Measurements from ENCODE around the gene FILIP1L.

- TF ChIP-seq PPARA (CRISPR knock-in tag; IDR thresholded peaks at IDR 0.05; ENCODE audit: borderline replicate concordance) (no peak), PATZ1 (CRISPR knock-in tag; IDR thresholded peaks at IDR 0.05; ENCODE audit: borderline replicate concordance) (no peak), TOX (CRISPR knock-in tag; IDR thresholded peaks at IDR 0.05; ENCODE audit: borderline replicate concordance) (no peak), BACH2 (CRISPR knock-in tag; IDR thresholded peaks at IDR 0.05; ENCODE audit: borderline replicate concordance) (no peak), ZFP30 (CRISPR knock-in tag; IDR thresholded peaks at IDR 0.05) (no peak), ZFP3 (CRISPR knock-in tag; IDR thresholded peaks at IDR 0.05) (no peak), ZNF8 (CRISPR knock-in tag; IDR thresholded peaks at IDR 0.05) (no peak), TCF4 (CRISPR knock-in tag; IDR thresholded peaks at IDR 0.05; ENCODE audit: borderline replicate concordance) (no peak), GLIS3 (CRISPR knock-in tag; IDR thresholded peaks at IDR 0.05) (no peak)
- TF ChIP-seq, protein P1, sequence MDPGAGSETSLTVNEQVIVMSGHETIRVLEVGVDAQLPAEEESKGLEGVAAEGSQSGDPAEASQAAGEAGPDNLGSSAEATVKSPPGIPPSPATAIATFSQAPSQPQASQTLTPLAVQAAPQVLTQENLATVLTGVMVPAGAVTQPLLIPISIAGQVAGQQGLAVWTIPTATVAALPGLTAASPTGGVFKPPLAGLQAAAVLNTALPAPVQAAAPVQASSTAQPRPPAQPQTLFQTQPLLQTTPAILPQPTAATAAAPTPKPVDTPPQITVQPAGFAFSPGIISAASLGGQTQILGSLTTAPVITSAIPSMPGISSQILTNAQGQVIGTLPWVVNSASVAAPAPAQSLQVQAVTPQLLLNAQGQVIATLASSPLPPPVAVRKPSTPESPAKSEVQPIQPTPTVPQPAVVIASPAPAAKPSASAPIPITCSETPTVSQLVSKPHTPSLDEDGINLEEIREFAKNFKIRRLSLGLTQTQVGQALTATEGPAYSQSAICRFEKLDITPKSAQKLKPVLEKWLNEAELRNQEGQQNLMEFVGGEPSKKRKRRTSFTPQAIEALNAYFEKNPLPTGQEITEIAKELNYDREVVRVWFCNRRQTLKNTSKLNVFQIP (CRISPR knock-in tag; IDR thresholded peaks at IDR 0.05; ENCODE audit: borderline replicate concordance, low read depth), result no peak
Observed at GRCh38 chr3:99857278-99857677, 257.0 kb downstream of the FILIP1L start.
